ENCODE measurements around the gene CAVIN1.
"Not testable (repeated sequence)": the region's sequence is repeated elsewhere in the genome, so short reads cannot be mapped to it uniquely, and the experiment has no call there.

CAVIN1 gene

DNA sequence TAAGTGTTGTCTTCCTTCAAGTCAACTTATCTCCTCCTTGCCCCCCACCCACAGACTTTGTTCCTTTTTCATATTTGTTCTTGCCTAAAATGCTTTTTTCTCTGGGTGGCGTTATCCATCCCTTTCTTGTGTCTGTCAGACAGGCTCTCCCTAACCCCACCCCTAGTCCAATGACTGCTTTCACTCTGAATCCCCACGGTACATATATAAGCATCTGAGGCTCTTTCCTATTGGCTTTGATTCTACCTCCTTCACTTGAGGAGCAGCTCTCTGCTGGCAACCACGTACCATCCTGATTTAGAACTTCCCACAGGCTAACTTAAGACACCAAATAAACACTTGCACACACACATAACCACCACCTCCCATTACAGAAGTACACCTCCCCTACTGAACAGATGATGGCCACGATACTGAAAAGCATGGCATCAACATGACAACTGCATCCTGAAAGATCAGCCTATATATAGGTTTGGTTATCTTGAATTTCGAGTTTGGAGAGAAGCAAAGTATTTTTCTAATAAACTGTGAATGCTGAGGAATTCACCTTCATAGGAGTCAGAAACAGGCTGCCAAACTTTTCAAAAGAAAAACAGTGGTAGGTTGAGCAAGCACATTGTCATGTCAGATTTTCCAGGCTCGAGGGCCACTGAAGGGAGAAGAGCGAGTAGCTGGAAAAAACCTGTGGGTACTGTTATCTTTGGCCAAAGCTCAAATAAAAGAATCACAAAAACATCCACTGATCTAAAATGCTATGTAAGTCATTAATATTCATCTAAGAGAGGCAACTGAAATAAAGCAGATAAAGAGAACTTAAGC is 59.1 kb downstream of the CAVIN1 start:
- Histone ChIP-seq H3K9me3 (ENCODE audit: control insufficient read depth, insufficient read depth, low read length) (no peaks in the 10 kb centered on the region), H3K36me3 (ENCODE audit: control insufficient read depth, insufficient read depth, low read length) (no peaks in the 10 kb centered on the region), H3K4me1 (ENCODE audit: control insufficient read depth, insufficient read depth, low read length) (peaks cover 25% of the 10 kb centered on the region), H3K9ac (ENCODE audit: low read depth, low read length) (no peak overlapping the region), H3K4me3 (ENCODE audit: low read depth, low read length) (no peak overlapping the region), H3K27me3 (ENCODE audit: control insufficient read depth, insufficient read depth, low read length) (no peaks in the 10 kb centered on the region)

DNA sequence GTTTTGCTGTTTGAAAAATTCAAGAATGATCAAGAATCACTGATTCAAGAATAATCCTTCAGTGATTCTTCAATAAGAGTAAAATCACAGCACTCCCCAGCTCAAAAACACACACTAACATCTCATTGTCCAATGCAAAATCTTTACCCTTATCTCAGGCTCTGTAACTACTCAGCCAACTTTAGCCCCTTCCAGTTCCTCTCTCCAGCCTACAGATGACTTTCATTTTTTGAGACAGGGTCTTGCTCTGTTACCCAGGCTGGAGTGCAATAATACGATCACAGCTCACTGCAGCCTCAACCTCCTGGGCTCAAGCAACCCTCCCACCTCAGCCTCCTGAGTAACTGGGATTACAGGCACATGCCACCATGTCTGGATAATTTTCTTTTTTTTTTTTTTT is 59.8 kb downstream of the CAVIN1 start:
- no peaks in the 10 kb centered on the region for H3K9me3 ChIP-seq (ENCODE audit: control insufficient read depth, insufficient read depth, low read length)
- no peak overlapping the region for H3K9ac ChIP-seq (ENCODE audit: low read depth, low read length)
- peaks cover 25% of the 10 kb centered on the region for H3K4me1 ChIP-seq (ENCODE audit: control insufficient read depth, insufficient read depth, low read length)
- no peaks in the 10 kb centered on the region for H3K36me3 ChIP-seq (ENCODE audit: control insufficient read depth, insufficient read depth, low read length)
- no peaks in the 10 kb centered on the region for H3K27me3 ChIP-seq (ENCODE audit: control insufficient read depth, insufficient read depth, low read length)
- no peak overlapping the region for H3K4me3 ChIP-seq (ENCODE audit: low read depth, low read length)

DNA sequence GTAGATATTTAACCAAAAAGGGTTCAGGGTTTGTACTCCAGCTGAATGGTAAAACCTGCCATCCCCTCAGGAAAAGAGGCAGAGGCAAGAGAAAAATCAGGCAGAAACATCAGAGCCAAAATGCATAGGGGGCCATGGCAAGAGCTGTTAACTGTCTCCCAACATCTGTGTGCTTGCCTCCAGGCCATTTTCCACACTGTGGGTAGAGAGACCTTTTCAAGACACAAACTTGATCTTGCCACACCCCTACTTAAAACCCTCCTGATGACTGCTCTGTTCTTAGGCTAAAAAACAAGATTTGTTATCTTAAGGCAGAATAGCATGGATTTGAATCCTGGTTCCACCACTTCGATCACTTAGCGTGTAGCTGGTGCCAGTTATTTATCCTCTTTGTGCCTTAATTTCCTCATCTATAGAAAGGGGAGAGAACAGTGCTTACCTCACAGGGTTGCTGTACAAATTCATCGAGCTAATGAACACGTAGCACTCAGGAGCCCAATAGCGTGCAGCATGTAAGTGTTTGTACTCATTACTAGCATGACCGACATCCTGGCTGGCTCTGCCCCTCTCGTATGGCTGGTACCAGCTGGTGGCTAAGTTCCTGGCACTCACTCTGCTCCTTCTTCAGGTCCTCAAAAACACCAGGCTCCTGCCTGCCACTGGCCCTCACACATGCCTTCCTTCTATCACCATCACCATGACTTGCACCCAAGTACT is 60.7 kb downstream of the CAVIN1 start:
- Histone ChIP-seq H3K27me3 (ENCODE audit: control insufficient read depth, insufficient read depth, low read length) (no peaks in the 10 kb centered on the region), H3K4me3 (ENCODE audit: low read depth, low read length) (no peak overlapping the region), H3K36me3 (ENCODE audit: control insufficient read depth, insufficient read depth, low read length) (no peaks in the 10 kb centered on the region), H3K9ac (ENCODE audit: low read depth, low read length) (no peak overlapping the region), H3K9me3 (ENCODE audit: control insufficient read depth, insufficient read depth, low read length) (no peaks in the 10 kb centered on the region), H3K4me1 (ENCODE audit: control insufficient read depth, insufficient read depth, low read length) (peaks cover 19% of the 10 kb centered on the region)

DNA sequence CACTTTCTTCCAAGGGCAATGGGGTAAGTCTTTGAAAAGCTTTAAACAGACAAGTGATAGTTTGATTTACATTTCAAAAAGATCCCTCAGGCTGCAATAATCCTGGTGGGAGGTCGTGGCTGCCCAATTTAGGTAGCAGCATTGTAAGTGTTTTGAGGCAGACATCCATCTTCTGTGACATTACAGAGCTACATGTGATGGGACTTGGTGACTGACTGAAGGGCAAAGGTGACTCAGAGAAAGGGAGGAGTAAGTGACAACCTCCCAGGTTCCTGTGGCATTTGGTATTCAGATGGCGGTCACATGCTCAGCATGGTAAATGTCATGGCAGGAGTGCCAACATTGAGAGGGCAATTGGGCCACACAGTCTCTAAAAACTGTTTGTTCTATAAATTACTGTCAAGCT is 61.3 kb downstream of the CAVIN1 start:
- Histone ChIP-seq H3K9me3 (ENCODE audit: control insufficient read depth, insufficient read depth, low read length) (no peaks in the 10 kb centered on the region), H3K27me3 (ENCODE audit: control insufficient read depth, insufficient read depth, low read length) (no peaks in the 10 kb centered on the region), H3K4me1 (ENCODE audit: control insufficient read depth, insufficient read depth, low read length) (peaks cover 17% of the 10 kb centered on the region), H3K4me3 (ENCODE audit: low read depth, low read length) (no peak overlapping the region), H3K36me3 (ENCODE audit: control insufficient read depth, insufficient read depth, low read length) (no peaks in the 10 kb centered on the region), H3K9ac (ENCODE audit: low read depth, low read length) (no peak overlapping the region)

DNA sequence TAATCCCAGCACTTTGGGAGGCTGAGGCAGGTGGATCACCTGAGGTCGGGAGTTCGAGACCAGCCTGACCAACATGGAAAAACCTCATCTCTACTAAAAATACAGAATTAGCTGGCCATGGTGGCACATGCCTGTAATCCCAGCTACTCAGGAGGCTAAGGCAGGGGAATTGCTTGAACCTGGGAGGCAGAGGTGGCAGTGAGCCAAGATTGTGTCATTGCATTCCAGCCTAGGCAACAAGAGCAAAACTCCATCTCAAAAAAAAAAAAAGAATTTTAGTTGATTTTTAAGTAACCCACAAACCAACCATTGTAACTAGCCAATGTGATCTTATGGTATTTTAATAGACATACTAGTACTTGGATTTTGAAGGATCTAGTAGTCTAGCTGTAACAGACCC is 62.7 kb downstream of the CAVIN1 start:
- H3K4me1 ChIP-seq (ENCODE audit: control insufficient read depth, insufficient read depth, low read length), result peaks cover 12% of the 10 kb centered on the region
- not testable (repeated sequence) for H3K27me3 ChIP-seq (ENCODE audit: control insufficient read depth, insufficient read depth, low read length); H3K9me3 ChIP-seq (ENCODE audit: control insufficient read depth, insufficient read depth, low read length); H3K9ac ChIP-seq (ENCODE audit: low read depth, low read length); H3K4me3 ChIP-seq (ENCODE audit: low read depth, low read length); H3K36me3 ChIP-seq (ENCODE audit: control insufficient read depth, insufficient read depth, low read length)

DNA sequence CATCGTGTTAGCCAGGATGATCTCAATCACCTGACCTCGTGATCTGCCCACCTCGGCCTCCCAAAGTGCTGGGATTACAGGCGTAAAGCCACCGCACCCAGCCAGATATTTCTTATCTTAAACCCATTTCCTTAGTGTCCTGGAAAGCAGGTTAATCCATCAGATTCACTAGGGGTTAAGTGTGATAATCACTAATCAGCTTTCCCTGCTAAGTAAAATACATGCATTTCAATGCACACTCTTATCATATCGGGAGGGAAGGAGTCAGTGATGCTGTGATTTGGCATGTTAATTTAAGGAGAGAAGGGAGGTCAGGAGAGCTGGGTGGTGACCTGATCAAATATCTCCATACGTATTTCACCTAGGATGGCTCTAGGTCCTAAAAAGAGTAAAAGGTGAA is 63.9 kb downstream of the CAVIN1 start:
- Histone ChIP-seq H3K27me3 (ENCODE audit: control insufficient read depth, insufficient read depth, low read length) (no peaks in the 10 kb centered on the region), H3K4me3 (ENCODE audit: low read depth, low read length) (no peak overlapping the region), H3K4me1 (ENCODE audit: control insufficient read depth, insufficient read depth, low read length) (peaks cover 12% of the 10 kb centered on the region), H3K9ac (ENCODE audit: low read depth, low read length) (no peak overlapping the region), H3K36me3 (ENCODE audit: control insufficient read depth, insufficient read depth, low read length) (no peaks in the 10 kb centered on the region), H3K9me3 (ENCODE audit: control insufficient read depth, insufficient read depth, low read length) (no peaks in the 10 kb centered on the region)

DNA sequence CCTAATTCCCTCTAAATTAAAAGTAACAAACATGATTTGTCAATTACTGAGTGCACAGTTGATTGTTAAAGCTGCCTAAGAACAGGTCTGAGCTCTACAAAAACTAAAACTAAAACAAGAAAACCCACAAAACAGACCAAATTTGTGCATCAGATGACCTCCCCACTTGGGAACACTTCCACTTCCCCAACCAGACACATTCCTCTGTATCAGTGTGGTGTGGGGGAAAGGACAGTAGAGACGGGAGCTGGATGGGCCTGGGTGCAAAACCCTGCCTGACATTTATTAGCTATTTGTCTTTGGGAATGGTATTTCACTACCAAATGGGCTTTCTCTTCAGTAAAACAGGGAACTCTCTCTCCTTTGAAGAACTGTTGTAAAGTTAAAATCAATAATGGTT is 64.6 kb downstream of the CAVIN1 start:
- Histone ChIP-seq H3K36me3 (ENCODE audit: control insufficient read depth, insufficient read depth, low read length) (no peaks in the 10 kb centered on the region), H3K9me3 (ENCODE audit: control insufficient read depth, insufficient read depth, low read length) (no peaks in the 10 kb centered on the region), H3K9ac (ENCODE audit: low read depth, low read length) (no peak overlapping the region), H3K4me3 (ENCODE audit: low read depth, low read length) (no peak overlapping the region), H3K27me3 (ENCODE audit: control insufficient read depth, insufficient read depth, low read length) (no peaks in the 10 kb centered on the region), H3K4me1 (ENCODE audit: control insufficient read depth, insufficient read depth, low read length) (peaks cover 12% of the 10 kb centered on the region)

DNA sequence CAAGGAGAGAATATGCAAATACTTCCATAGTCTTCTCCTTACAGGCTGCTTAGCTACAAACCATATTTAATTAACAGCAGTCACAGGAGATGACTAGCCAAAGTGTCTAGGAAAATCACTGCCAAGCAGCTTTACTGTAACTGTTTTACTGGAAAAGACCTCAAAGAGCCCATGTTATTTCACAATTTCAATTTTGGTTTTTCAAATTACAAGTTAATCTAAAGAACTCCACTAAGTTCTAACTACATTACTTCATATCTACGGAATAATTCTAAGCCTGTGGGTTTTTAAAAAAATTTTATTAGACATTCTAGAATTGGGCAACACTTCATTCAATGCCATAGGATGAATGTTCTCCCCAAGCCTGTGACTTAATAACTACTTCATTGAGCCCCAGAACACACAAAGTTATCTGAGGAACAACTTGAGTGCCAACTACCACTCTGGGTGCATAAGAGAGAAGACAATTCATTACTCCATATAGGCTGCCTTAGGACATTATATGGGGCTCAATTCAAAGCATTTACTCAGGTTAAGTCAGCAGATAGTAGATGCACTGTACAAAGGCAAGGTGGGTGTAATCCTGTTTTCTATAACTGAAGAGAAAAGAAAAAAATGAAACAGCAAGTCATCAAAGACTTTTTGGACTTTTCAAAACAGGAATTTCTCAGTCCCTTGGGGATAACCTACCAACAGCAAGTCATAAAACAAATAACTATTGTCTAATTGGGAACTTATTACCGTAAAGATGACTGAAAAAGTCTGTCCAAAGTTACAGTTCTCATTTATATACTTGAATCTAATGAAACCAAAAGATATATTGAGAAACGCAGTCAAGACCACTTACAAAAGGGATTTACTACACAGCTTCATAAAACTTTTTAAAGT is 67.9 kb downstream of the CAVIN1 start:
- Histone ChIP-seq H3K4me3 (ENCODE audit: low read depth, low read length) (no peak overlapping the region), H3K27me3 (ENCODE audit: control insufficient read depth, insufficient read depth, low read length) (no peaks in the 10 kb centered on the region), H3K9ac (ENCODE audit: low read depth, low read length) (no peak overlapping the region), H3K4me1 (ENCODE audit: control insufficient read depth, insufficient read depth, low read length) (no peaks in the 10 kb centered on the region), H3K9me3 (ENCODE audit: control insufficient read depth, insufficient read depth, low read length) (no peaks in the 10 kb centered on the region), H3K36me3 (ENCODE audit: control insufficient read depth, insufficient read depth, low read length) (no peaks in the 10 kb centered on the region)
